Transverse colon (tissue), 4 donors: ENCODE results near the gene CBLIF. TPM values are rescaled to one million over a fixed set of nuclear protein-coding genes. Genes with fewer than 3 reads are reported as not detected.
"Not testable (repeated sequence)": the region's sequence is repeated elsewhere in the genome, so short reads cannot be mapped to it uniquely, and the experiment has no call there.

Experiments
- DNase-seq: peaks from one replicate; pipeline ENCODE4 v3.0.0-alpha.2; 2019
- H3K27ac ChIP-seq, 4 donors: fragments of 200-600 bp; sonication (generic); 2 replicates each; pipeline ENCODE4 v1.5.1; 2016 to 2018; ENCODE audit warnings: inconsistent platforms in 4 of 4
- H3K27me3 ChIP-seq: fragments of 200-600 bp; sonication (generic); 2 replicates; pipeline ENCODE4 v1.5.1; 2017; ENCODE audit warnings: inconsistent platforms
- H3K36me3 ChIP-seq, 4 donors: fragments of 200-600 bp; sonication (generic); 2 replicates each; pipeline ENCODE4 v1.5.1; 2017 to 2019; ENCODE audit warnings: inconsistent platforms in 4 of 4
- H3K4me1 ChIP-seq, 4 donors: fragments of 200-600 bp; sonication (generic); 2 replicates each; pipeline ENCODE4 v1.5.1; 2017 to 2020; ENCODE audit warnings: inconsistent platforms in 4 of 4
- H3K4me3 ChIP-seq, 4 donors: fragments of 200-600 bp; sonication (generic); 1 replicate in 1 of 4; 2 replicates in 3 of 4; pipeline versions ENCODE4 v1.5.1 to v1.6.1; 2017 to 2019; ENCODE audit warnings: inconsistent platforms in 4 of 4
- H3K9me3 ChIP-seq, 2 donors: fragments of 200-600 bp; sonication (generic); 2 replicates each; pipeline ENCODE4 v1.5.1; 2017 to 2019; ENCODE audit warnings: inconsistent platforms in 2 of 2
- CTCF ChIP-seq, 5 experiments: fragments of 200-600 bp in 3 of 5; fragments of 450-650 bp in 2 of 5; sonication (generic) in 3 of 5; IDR thresholded peaks; 1 replicate in 2 of 5; 2 replicates in 3 of 5; pipeline ENCODE4 v1.5.1; 2016 to 2017; ENCODE audit warnings: antibody characterized with exemption in 5 of 5, inconsistent platforms in 3 of 5, mild to moderate bottlenecking in 2 of 5, moderate library complexity in 1 of 5
- EP300 ChIP-seq: sonication (generic); formaldehyde crosslinking; IDR thresholded peaks from one replicate; pipeline ENCODE4 v1.6.1; 2017; ENCODE audit warnings: antibody characterized with exemption, low read depth
- POLR2A ChIP-seq: fragments of 450-650 bp; IDR thresholded peaks from one replicate; pipeline ENCODE4 v1.6.1; 2016; ENCODE audit warnings: antibody characterized with exemption, mild to moderate bottlenecking, moderate library complexity
- POLR2AphosphoS5 ChIP-seq, 3 donors: sonication (generic); formaldehyde crosslinking; IDR thresholded peaks; one replicate each; pipeline ENCODE4 v1.6.1; 2016; ENCODE audit warnings: antibody characterized with exemption in 3 of 3
- WGBS, 2 donors: methylation state at CpG; one replicate each; pipeline ENCODE4 v1.1.5; 2018; ENCODE audit warnings: low coverage in 1 of 2; 5-methylcytosine and 5-hydroxymethylcytosine counted together
- in situ Hi-C, 4 donors: fragments of 200-750 bp; cut with MboI; loops; one replicate each; pipeline versions ENCODE4 v1.15.0 to v1.15.1; 2017; ENCODE audit warnings: low sequenced_read_pairs in 3 of 4, low pct_ligation_motif_present in 1 of 4, low pct_unique_long_range_greater_than_20kb in 1 of 4
- intact Hi-C: fragments of 100-400 bp; cut with DNase I; formaldehyde crosslinking; loops from one replicate; pipeline ENCODE4 v1.15.1; 2023; ENCODE audit warnings: low total_unique reads
- total RNA-seq, 4 donors: library from RNA; depleted of rRNA; stranded (reverse); fragments of >200 nt; gene quantifications; one replicate each; pipeline ENCODE4 v1.1.0, GENCODE V29; 2016

CBLIF gene
- total RNA-seq, 4 donors from 2014 or later = not detected

GRCh38 chr11:59857439-59858434 lies 12.4 kb upstream of the CBLIF start:
- Histone ChIP-seq H3K27ac (no peak overlapping the region), H3K9me3 (no peaks in the 10 kb centered on the region), H3K27me3 (no peaks in the 10 kb centered on the region), H3K4me1 (peaks cover 0 to 4% (median 0%) of the 10 kb centered on the region in 4 donors), H3K36me3 (no peaks in the 10 kb centered on the region), H3K4me3 (no peak overlapping the region)
- in situ Hi-C loops (no loop called here), intact Hi-C loops (no loop called here)
- TF ChIP-seq POLR2A (no peak), POLR2AphosphoS5 (IDR thresholded peaks at IDR 0.05) (no peak), EP300 (no peak), CTCF (IDR thresholded peaks at IDR 0.05) (no peak)
- no peak for DNase-seq
- 71 to 75% methylated on average over 5 to 10 of the region's 10 CpGs for WGBS, 2 donors

GRCh38 chr11:59854871-59855270 lies 9.6 kb upstream of the CBLIF start:
- Histone ChIP-seq H3K9me3 (no peaks in the 10 kb centered on the region), H3K4me3 (no peak overlapping the region), H3K36me3 (no peaks in the 10 kb centered on the region), H3K4me1 (peaks cover 0 to 4% (median under 1%) of the 10 kb centered on the region in 4 donors), H3K27ac (no peak overlapping the region), H3K27me3 (no peaks in the 10 kb centered on the region)
- in situ Hi-C loops = no loop called here
- no peak for TF ChIP-seq POLR2A
- no peak for TF ChIP-seq CTCF (IDR thresholded peaks at IDR 0.05)
- no peak for TF ChIP-seq EP300
- TF ChIP-seq POLR2AphosphoS5 (IDR thresholded peaks at IDR 0.05) = no peak
- intact Hi-C loops = no loop called here
- 29 to 40% methylated on average over 1 to 2 of the region's 2 CpGs for WGBS, 2 donors
- no peak for DNase-seq

GRCh38 chr11:59851416-59851815 lies 6.1 kb upstream of the CBLIF start:
- DNase-seq, H3K9me3 ChIP-seq, H3K36me3 ChIP-seq, in situ Hi-C loops, H3K27ac ChIP-seq, intact Hi-C loops, H3K27me3 ChIP-seq, H3K4me3 ChIP-seq: not testable (repeated sequence)
- 91 to 93% methylated on average over 5 of the region's 5 CpGs for WGBS, 2 donors
- peaks cover 0 to 14% (median 7%) of the 10 kb centered on the region in 4 donors for H3K4me1 ChIP-seq

DNA sequence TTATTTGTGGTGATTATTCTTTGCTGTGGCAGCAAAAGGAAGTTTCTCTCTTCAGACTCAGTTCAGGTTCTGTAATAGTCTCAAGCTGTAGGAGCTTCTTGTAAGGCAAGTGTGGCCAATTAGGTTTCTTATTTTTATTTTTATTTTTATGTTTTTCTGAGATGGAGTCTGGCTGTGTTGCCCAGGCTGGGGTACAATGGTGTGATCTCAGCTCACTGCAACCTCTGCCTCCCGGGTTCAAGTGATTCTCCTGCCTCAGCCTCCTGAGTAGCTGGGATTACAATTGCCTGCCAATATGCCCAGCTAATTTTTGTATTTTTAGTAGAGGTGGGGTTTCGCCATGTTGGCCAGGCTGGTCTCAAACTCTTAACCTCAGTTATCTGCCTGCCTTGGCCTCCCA lies 4.3 kb upstream of the CBLIF start:
- H3K9me3 ChIP-seq, H3K36me3 ChIP-seq, H3K4me3 ChIP-seq, DNase-seq, intact Hi-C loops, H3K27me3 ChIP-seq: not testable (repeated sequence)
- WGBS, 2 donors = 82 to 85% methylated on average over 2 of the region's 2 CpGs
- in situ Hi-C loops = loop anchor here in 1 of 4 donors (25.0 kb wide), 1 partner anchor 288 kb away; no protein-coding TSS in a partner anchor
- Histone ChIP-seq H3K4me1 (peaks cover 0 to 10% (median 7%) of the 10 kb centered on the region in 4 donors), H3K27ac (peak overlapping the region; percentile 67 to 77 (median 74))

- H3K27me3 ChIP-seq = no peaks in the 10 kb centered on the region
Observed at GRCh38 chr11:59849129-59849528, 3.8 kb upstream of the CBLIF start.

GRCh38 chr11:59848439-59848838 lies 3.1 kb upstream of the CBLIF start:
- H3K27me3 ChIP-seq, intact Hi-C loops, H3K36me3 ChIP-seq, DNase-seq, H3K4me3 ChIP-seq, H3K9me3 ChIP-seq: not testable (repeated sequence)
- in situ Hi-C loops = loop anchor here in 1 of 4 donors (25.0 kb wide), 1 partner anchor 289 kb away; no protein-coding TSS in a partner anchor
- 77 to 92% methylated on average over 4 to 6 of the region's 6 CpGs for WGBS, 2 donors
- Histone ChIP-seq H3K4me1 (peaks cover 0 to 10% (median 7%) of the 10 kb centered on the region in 4 donors), H3K27ac (peak overlapping the region; percentile 56 to 77 (median 69))

More at GRCh38 chr11:59849129-59849528, 3.8 kb upstream of the CBLIF start:
- DNase-seq = peak; percentile 65
- Histone ChIP-seq H3K36me3 (no peaks in the 10 kb centered on the region), H3K4me1 (peaks cover 0 to 10% (median 7%) of the 10 kb centered on the region in 4 donors), H3K9me3 (no peaks in the 10 kb centered on the region), H3K4me3 (no peak overlapping the region), H3K27ac (peak overlapping the region; percentile 67 to 77 (median 74))
- TF ChIP-seq EP300 = no peak
- no peak for TF ChIP-seq CTCF (IDR thresholded peaks at IDR 0.05)
- TF ChIP-seq POLR2AphosphoS5 (IDR thresholded peaks at IDR 0.05) = no peak
- TF ChIP-seq POLR2A = no peak
- in situ Hi-C loops (loop anchor here in 1 of 4 donors (25.0 kb wide), 1 partner anchor 288 kb away; no protein-coding TSS in a partner anchor), intact Hi-C loops (no loop called here)
- WGBS, 2 donors = 15% methylated on average over 2 of the region's 2 CpGs; no CpG with 5 or more reads in 1 of the 2 donors
